K562 (cell line): Measurements from ENCODE around the gene PPP4R3B. TPM values are rescaled to one million over a fixed set of nuclear protein-coding genes. Genes with fewer than 3 reads are reported as not detected.

Source experiments
- ARID4B ChIP-seq: sonication (generic); formaldehyde crosslinking; IDR thresholded peaks from 2 replicates; pipeline ENCODE4 v1.8.0; 2022; ENCODE audit warnings: mild to moderate bottlenecking, missing genetic modification reagents
- BRD4 ChIP-seq: fragments of 200-600 bp; sonication (generic); IDR thresholded peaks from 2 replicates; pipeline ENCODE4 v1.6.1; 2017; ENCODE audit warnings: inconsistent platforms
- C11orf30 ChIP-seq: fragments of 450-650 bp; IDR thresholded peaks from 2 replicates; pipeline ENCODE4 v1.6.1; 2016; ENCODE audit warnings: low read depth, mild to moderate bottlenecking
- JUNB ChIP-seq: fragments of 450-650 bp; formaldehyde crosslinking; conservative IDR thresholded peaks from 2 replicates; pipeline ENCODE4 v1.4.0; 2020; ENCODE audit warnings: mild to moderate bottlenecking
- YY1 ChIP-seq, 3 experiments: IDR thresholded peaks; 2 replicates each; pipeline ENCODE4 v1.6.1; 2011; ENCODE audit warnings: low read length in 2 of 3, mild to moderate bottlenecking in 2 of 3, moderate library complexity in 2 of 3, borderline replicate concordance in 1 of 3, control low read depth in 1 of 3, low read depth in 1 of 3; ENCODE audit not compliant: insufficient read depth in 3 of 3, insufficient replicate concordance in 2 of 3, control insufficient read depth in 1 of 3, insufficient read length in 1 of 3; ENCODE audit errors: extremely low read depth in 1 of 3
- ZFX ChIP-seq: sonication (generic); formaldehyde crosslinking; IDR thresholded peaks from 2 replicates; pipeline ENCODE4 v1.8.0; 2022; ENCODE audit warnings: mild to moderate bottlenecking, missing genetic modification reagents, moderate library complexity
- polyA plus RNA-seq, 8 experiments: library from polyadenylated mRNA; depleted of rRNA in 4 of 8; stranded (reverse) in 5 of 8; unstranded in 3 of 8; fragments of >200 nt; fragmentation: Nextera tagmentation in 2 of 8; fragmentation: Illumina TruSeq in 1 of 8; extraction: Ambion mirVana in 2 of 8; extraction: Trizol in 1 of 8; gene quantifications; 2 replicates each; pipeline versions ENCODE4 v1.2.1 to v1.2.3, GENCODE V29; 2011 to 2014; ENCODE audit warnings: inconsistent platforms in 1 of 8, missing spikeins in 1 of 8
- total RNA-seq, 7 experiments: library from RNA; depleted of rRNA in 6 of 7; stranded (reverse); fragments of >200 nt in 6 of 7; fragmentation: Illumina TruSeq in 2 of 7; extraction: Trizol in 2 of 7; gene quantifications; 2 replicates each; pipeline versions ENCODE4 v1.2.1 to v1.2.3, GENCODE V29; 2011 to 2021; ENCODE audit warnings: low replicate concordance in 1 of 7
- TF ChIP-seq, protein P1 (sequence below): fragments of 250-450 bp; sonication (Bioruptor Pico); IDR thresholded peaks from 2 replicates; pipeline ENCODE4 v1.4.0; 2020
- TF ChIP-seq, protein P2 (sequence below): fragments of 450-650 bp; formaldehyde crosslinking; IDR thresholded peaks from 2 replicates; pipeline ENCODE4 v1.4.0; 2022; ENCODE audit warnings: missing genetic modification characterization
- TF ChIP-seq, protein P3 (sequence below): fragments of 450-650 bp; formaldehyde crosslinking; IDR thresholded peaks from 2 replicates; pipeline ENCODE4 v1.4.0; 2022; ENCODE audit warnings: mild to moderate bottlenecking, moderate library complexity

Gene PPP4R3B
- total and polyA plus RNA-seq, 9 of the 15 experiments (the other 6 are each of a cell fraction or from before 2014, with no cell fraction given) = 13.2 to 59.2 (median 41.9) TPM

GRCh38 chr2:55617175-55618024 lies at the start of gene PPP4R3B (continued):
- TF ChIP-seq JUNB (no peak), YY1 (IDR thresholded peaks at IDR 0.05; ENCODE audit: borderline replicate concordance in 1 of 3, control insufficient read depth in 1 of 3, extremely low read depth in 1 of 3, insufficient read depth in 3 of 3, insufficient read length in 1 of 3, insufficient replicate concordance in 2 of 3, low read depth in 1 of 3, low read length in 2 of 3) (peak; percentile 82 to 95 (median 94)), C11orf30 (peak; percentile 90), BRD4 (no peak; the same call in 1 of the 2 replicates), ARID4B (peak; percentile 67), ZFX (CRISPR knock-in tag) (peak; percentile 94)
- TF ChIP-seq, protein P1, sequence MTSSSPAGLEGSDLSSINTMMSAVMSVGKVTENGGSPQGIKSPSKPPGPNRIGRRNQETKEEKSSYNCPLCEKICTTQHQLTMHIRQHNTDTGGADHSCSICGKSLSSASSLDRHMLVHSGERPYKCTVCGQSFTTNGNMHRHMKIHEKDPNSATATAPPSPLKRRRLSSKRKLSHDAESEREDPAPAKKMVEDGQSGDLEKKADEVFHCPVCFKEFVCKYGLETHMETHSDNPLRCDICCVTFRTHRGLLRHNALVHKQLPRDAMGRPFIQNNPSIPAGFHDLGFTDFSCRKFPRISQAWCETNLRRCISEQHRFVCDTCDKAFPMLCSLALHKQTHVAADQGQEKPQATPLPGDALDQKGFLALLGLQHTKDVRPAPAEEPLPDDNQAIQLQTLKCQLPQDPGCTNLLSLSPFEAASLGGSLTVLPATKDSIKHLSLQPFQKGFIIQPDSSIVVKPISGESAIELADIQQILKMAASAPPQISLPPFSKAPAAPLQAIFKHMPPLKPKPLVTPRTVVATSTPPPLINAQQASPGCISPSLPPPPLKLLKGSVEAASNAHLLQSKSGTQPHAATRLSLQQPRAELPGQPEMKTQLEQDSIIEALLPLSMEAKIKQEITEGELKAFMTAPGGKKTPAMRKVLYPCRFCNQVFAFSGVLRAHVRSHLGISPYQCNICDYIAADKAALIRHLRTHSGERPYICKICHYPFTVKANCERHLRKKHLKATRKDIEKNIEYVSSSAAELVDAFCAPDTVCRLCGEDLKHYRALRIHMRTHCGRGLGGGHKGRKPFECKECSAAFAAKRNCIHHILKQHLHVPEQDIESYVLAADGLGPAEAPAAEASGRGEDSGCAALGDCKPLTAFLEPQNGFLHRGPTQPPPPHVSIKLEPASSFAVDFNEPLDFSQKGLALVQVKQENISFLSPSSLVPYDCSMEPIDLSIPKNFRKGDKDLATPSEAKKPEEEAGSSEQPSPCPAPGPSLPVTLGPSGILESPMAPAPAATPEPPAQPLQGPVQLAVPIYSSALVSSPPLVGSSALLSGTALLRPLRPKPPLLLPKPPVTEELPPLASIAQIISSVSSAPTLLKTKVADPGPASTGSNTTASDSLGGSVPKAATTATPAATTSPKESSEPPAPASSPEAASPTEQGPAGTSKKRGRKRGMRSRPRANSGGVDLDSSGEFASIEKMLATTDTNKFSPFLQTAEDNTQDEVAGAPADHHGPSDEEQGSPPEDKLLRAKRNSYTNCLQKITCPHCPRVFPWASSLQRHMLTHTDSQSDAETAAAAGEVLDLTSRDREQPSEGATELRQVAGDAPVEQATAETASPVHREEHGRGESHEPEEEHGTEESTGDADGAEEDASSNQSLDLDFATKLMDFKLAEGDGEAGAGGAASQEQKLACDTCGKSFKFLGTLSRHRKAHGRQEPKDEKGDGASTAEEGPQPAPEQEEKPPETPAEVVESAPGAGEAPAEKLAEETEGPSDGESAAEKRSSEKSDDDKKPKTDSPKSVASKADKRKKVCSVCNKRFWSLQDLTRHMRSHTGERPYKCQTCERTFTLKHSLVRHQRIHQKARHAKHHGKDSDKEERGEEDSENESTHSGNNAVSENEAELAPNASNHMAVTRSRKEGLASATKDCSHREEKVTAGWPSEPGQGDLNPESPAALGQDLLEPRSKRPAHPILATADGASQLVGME (CRISPR knock-in tag) = 0 out of 2 replicates have a peak, but pooled peaks have one; percentile 63
- TF ChIP-seq, protein P2, sequence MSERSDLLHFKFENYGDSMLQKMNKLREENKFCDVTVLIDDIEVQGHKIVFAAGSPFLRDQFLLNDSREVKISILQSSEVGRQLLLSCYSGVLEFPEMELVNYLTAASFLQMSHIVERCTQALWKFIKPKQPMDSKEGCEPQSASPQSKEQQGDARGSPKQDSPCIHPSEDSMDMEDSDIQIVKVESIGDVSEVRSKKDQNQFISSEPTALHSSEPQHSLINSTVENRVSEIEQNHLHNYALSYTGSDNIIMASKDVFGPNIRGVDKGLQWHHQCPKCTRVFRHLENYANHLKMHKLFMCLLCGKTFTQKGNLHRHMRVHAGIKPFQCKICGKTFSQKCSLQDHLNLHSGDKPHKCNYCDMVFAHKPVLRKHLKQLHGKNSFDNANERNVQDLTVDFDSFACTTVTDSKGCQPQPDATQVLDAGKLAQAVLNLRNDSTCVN = 0 out of 2 replicates have a peak, but pooled peaks have one; percentile 42
- TF ChIP-seq, protein P3, sequence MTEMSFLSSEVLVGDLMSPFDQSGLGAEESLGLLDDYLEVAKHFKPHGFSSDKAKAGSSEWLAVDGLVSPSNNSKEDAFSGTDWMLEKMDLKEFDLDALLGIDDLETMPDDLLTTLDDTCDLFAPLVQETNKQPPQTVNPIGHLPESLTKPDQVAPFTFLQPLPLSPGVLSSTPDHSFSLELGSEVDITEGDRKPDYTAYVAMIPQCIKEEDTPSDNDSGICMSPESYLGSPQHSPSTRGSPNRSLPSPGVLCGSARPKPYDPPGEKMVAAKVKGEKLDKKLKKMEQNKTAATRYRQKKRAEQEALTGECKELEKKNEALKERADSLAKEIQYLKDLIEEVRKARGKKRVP (CRISPR knock-in tag) = 0 out of 2 replicates have a peak, but pooled peaks have one; percentile 26
